Kidney (tissue), 14 donors: ENCODE data around the gene ARHGEF40. TPM values are rescaled to one million over a fixed set of nuclear protein-coding genes. Genes with fewer than 3 reads are reported as not detected.

Experiments
- DNase-seq, 5 donors: peaks; one replicate each; pipeline ENCODE4 v3.0.0-alpha.2; 2013 to 2020
- FAIRE-seq: peaks from 2 replicates; lab custom pipeline; 2012; peaks lifted over from hg19 to GRCh38; lab: Jason Lieb, UNC
- H3K27ac ChIP-seq, 2 donors: one replicate each; pipeline ENCODE4 v1.7.0; 2013; ENCODE audit warnings: low read depth in 2 of 2, low read length in 2 of 2, inconsistent platforms in 1 of 2
- H3K27me3 ChIP-seq: one replicate; pipeline ENCODE4 v1.7.1; 2013; ENCODE audit warnings: low read length, inconsistent platforms; ENCODE audit not compliant: control insufficient read depth, insufficient read depth
- H3K36me3 ChIP-seq, 3 donors: one replicate each; pipeline versions ENCODE4 v1.7.0 to v1.7.1; 2013; ENCODE audit warnings: low read length in 3 of 3, control low read depth in 1 of 3, inconsistent platforms in 1 of 3; ENCODE audit not compliant: insufficient read depth in 3 of 3, control insufficient read depth in 2 of 3
- H3K4me1 ChIP-seq, 3 donors: one replicate each; pipeline versions ENCODE4 v1.7.0 to v1.7.1; 2013; ENCODE audit warnings: low read length in 3 of 3, inconsistent platforms in 1 of 3, low read depth in 1 of 3; ENCODE audit not compliant: control insufficient read depth in 2 of 3, insufficient read depth in 2 of 3
- H3K4me3 ChIP-seq, 3 donors: one replicate each; pipeline versions ENCODE4 v1.7.0 to v1.8.1; 2013; ENCODE audit warnings: low read length in 3 of 3, control low read depth in 1 of 3, inconsistent platforms in 1 of 3
- H3K9ac ChIP-seq, 3 donors: one replicate each; pipeline versions ENCODE4 v1.7.0 to v1.7.1; 2013; ENCODE audit warnings: low read length in 3 of 3, control low read depth in 1 of 3, inconsistent platforms in 1 of 3
- H3K9me3 ChIP-seq, 3 donors: one replicate each; pipeline versions ENCODE4 v1.7.0 to v1.7.1; 2013; ENCODE audit warnings: low read length in 3 of 3, control low read depth in 1 of 3, inconsistent platforms in 1 of 3; ENCODE audit not compliant: control insufficient read depth in 2 of 3, insufficient read depth in 1 of 3
- CTCF ChIP-seq: IDR thresholded peaks from 3 replicates; pipeline ENCODE4 v1.5.1; 2012; ENCODE audit warnings: mild to moderate bottlenecking, moderate library complexity, borderline replicate concordance; ENCODE audit not compliant: insufficient read depth; ENCODE audit errors: extremely low read depth
- intact Hi-C: fragments of 100-400 bp; cut with DNase I; formaldehyde crosslinking; loops from one replicate; pipeline ENCODE4 v1.11.1; 2022
- polyA plus RNA-seq: library from polyadenylated mRNA; stranded (reverse); fragments of 350-450 nt; fragmentation: Illumina TruSeq; extraction: RNeasy Lipid Tissue Mini Kit (QIAGEN cat#74804); gene quantifications from one replicate; pipeline ENCODE4 v1.2.3, GENCODE V29; 2014; ENCODE audit warnings: low read depth, low replicate concordance; ENCODE audit not compliant: insufficient read depth
- total RNA-seq: library from RNA; stranded (reverse); fragmentation: NEBNext Ultra II Directional; extraction: Animal tissue kit (Norgen Biotek cat#: 25700); gene quantifications from one replicate; pipeline ENCODE4 v1.2.1, GENCODE V29; 2021
- donor health status: control.
- donor health status: control.
- donor health status: control.
- donor health status: control.
- donor health status: control.
- donor health status: DM: yes; HTN: yes; CAD: no.
- donor health status: Normal renal cell carcinoma (clear cell type).

The ARHGEF40 gene
- total and polyA plus RNA-seq, 2 donors from 2014 or later, result 15.9 to 25.6 TPM

GRCh38 chr14:21069388-21070082, 569 bp upstream of the ARHGEF40 start:
- H3K27ac ChIP-seq, result peak overlapping the region; percentile 78 to 91
- intact Hi-C loops, result no loop called here
- H3K36me3 ChIP-seq, result peaks cover 0 to 6% (median 4%) of the 10 kb centered on the region in 3 donors
- TF ChIP-seq CTCF, result no peak
- H3K4me1 ChIP-seq, result peaks cover 6 to 14% (median 12%) of the 10 kb centered on the region in 3 donors
- peak; percentile 71 to 85 (median 76) for DNase-seq
- no peak for FAIRE-seq
- no peaks in the 10 kb centered on the region for H3K27me3 ChIP-seq
- no peaks in the 10 kb centered on the region for H3K9me3 ChIP-seq
- peak overlapping the region; percentile 17 to 80 (median 36) for H3K4me3 ChIP-seq
- peak overlapping the region in 2 of 3 donors; percentile 63 to 75 for H3K9ac ChIP-seq

- H3K36me3 ChIP-seq, result peaks cover 3 to 10% (median 9%) of the 10 kb centered on the region in 3 donors
- peaks cover 6 to 14% (median 12%) of the 10 kb centered on the region in 3 donors for H3K4me1 ChIP-seq
- DNase-seq, result peak; percentile 78 to 90 (median 86)
- H3K9ac ChIP-seq, result peak overlapping the region; percentile 78 to 87 (median 83)
- intact Hi-C loops, result no loop called here
- no peaks in the 10 kb centered on the region for H3K9me3 ChIP-seq
- no peak for TF ChIP-seq CTCF
- H3K4me3 ChIP-seq, result peak overlapping the region; percentile 80 to 90 (median 82)
- H3K27ac ChIP-seq, result peak overlapping the region; percentile 85 to 86
- H3K27me3 ChIP-seq, result no peaks in the 10 kb centered on the region
- FAIRE-seq, result no peak
Measured at GRCh38 chr14:21070610-21071224, 613 bp downstream of the ARHGEF40 start.

- TF ChIP-seq CTCF, result no peak
- H3K27ac ChIP-seq, result peak overlapping the region; percentile 85 to 86
- no peak for FAIRE-seq
Measured at GRCh38 chr14:21071225-21072030, 1.3 kb downstream of the ARHGEF40 start.

More at GRCh38 chr14:21071225-21072030, 1.3 kb downstream of the ARHGEF40 start:
- no peaks in the 10 kb centered on the region for H3K9me3 ChIP-seq
- peaks cover 6 to 14% (median 12%) of the 10 kb centered on the region in 3 donors for H3K4me1 ChIP-seq
- H3K4me3 ChIP-seq, result peak overlapping the region; percentile 80 to 90 (median 82)
- peak; percentile 93 to 97 (median 95) for DNase-seq
- peak overlapping the region; percentile 78 to 87 (median 83) for H3K9ac ChIP-seq
- intact Hi-C loops, result no loop called here
- no peaks in the 10 kb centered on the region for H3K27me3 ChIP-seq
- peaks cover 7 to 16% (median 16%) of the 10 kb centered on the region in 3 donors for H3K36me3 ChIP-seq
